H9 (cell line): Measurements from ENCODE around the gene SUPT20HL1. TPM values are rescaled to one million over a fixed set of nuclear protein-coding genes. Genes with fewer than 3 reads are reported as not detected.

ENCODE experiments used
- DNase-seq: peaks from one replicate; pipeline ENCODE4 v3.0.0-alpha.2; 2017
- H2AFZ ChIP-seq: one replicate; pipeline ENCODE4 v1.6.1; 2013; ENCODE audit warnings: mild to moderate bottlenecking, low read length, control low read depth, moderate library complexity
- H2AK5ac ChIP-seq: 2 replicates; pipeline ENCODE4 v1.6.1; 2013; ENCODE audit warnings: low read length, control low read depth, mixed read lengths; ENCODE audit not compliant: insufficient read length
- H2BK120ac ChIP-seq: one replicate; pipeline ENCODE4 v1.6.1; 2013; ENCODE audit warnings: low read depth, mild to moderate bottlenecking, low read length, control low read depth, inconsistent platforms; ENCODE audit not compliant: poor library complexity, severe bottlenecking
- H2BK12ac ChIP-seq: 2 replicates; pipeline ENCODE4 v1.6.1; 2013; ENCODE audit warnings: low read length, control low read depth, mixed read lengths, low read depth; ENCODE audit not compliant: insufficient read length
- H2BK15ac ChIP-seq: 2 replicates; pipeline ENCODE4 v1.6.1; 2013; ENCODE audit warnings: low read depth, low read length, control low read depth
- H2BK20ac ChIP-seq: one replicate; pipeline ENCODE4 v1.6.1; 2013; ENCODE audit warnings: low read depth, mild to moderate bottlenecking, low read length, control low read depth, inconsistent platforms; ENCODE audit not compliant: poor library complexity, severe bottlenecking
- H2BK5ac ChIP-seq: 2 replicates; pipeline ENCODE4 v1.6.1; 2013; ENCODE audit warnings: low read length, control low read depth, mixed read lengths; ENCODE audit not compliant: insufficient read length
- H3K14ac ChIP-seq: 2 replicates; pipeline ENCODE4 v1.6.1; 2013; ENCODE audit warnings: low read length, control low read depth; ENCODE audit not compliant: insufficient read depth
- H3K18ac ChIP-seq: 2 replicates; pipeline ENCODE4 v1.6.1; 2013; ENCODE audit warnings: low read depth, mild to moderate bottlenecking, mixed read lengths, low read length, control low read depth; ENCODE audit not compliant: insufficient read length
- H3K23ac ChIP-seq: 2 replicates; pipeline ENCODE4 v1.6.1; 2013; ENCODE audit warnings: low read length, control low read depth, mixed read lengths, low read depth; ENCODE audit not compliant: insufficient read length
- H3K23me2 ChIP-seq: 2 replicates; pipeline ENCODE4 v1.6.1; 2013; ENCODE audit warnings: low read depth, mild to moderate bottlenecking, mixed read lengths, low read length, control low read depth; ENCODE audit not compliant: insufficient read length, poor library complexity, severe bottlenecking
- H3K27ac ChIP-seq: 2 replicates; pipeline ENCODE4 v1.5.1; 2013; ENCODE audit warnings: low read length, control low read depth, mixed read lengths, low read depth; ENCODE audit not compliant: insufficient read length
- H3K27me3 ChIP-seq: 2 replicates; pipeline ENCODE4 v1.6.1; 2013; ENCODE audit warnings: low read length, control low read depth, inconsistent platforms; ENCODE audit not compliant: insufficient read depth
- H3K4ac ChIP-seq: 2 replicates; pipeline ENCODE4 v1.6.1; 2013; ENCODE audit warnings: low read depth, mild to moderate bottlenecking, control low read depth, inconsistent platforms, low read length, moderate library complexity
- H3K4me1 ChIP-seq: 2 replicates; pipeline ENCODE4 v1.6.1; 2013; ENCODE audit warnings: low read length, control low read depth, inconsistent platforms; ENCODE audit not compliant: insufficient read depth
- H3K4me2 ChIP-seq: 2 replicates; pipeline ENCODE4 v1.6.1; 2013; ENCODE audit warnings: low read length, control low read depth, mixed read lengths; ENCODE audit not compliant: insufficient read length, insufficient read depth
- H3K56ac ChIP-seq: 2 replicates; pipeline ENCODE4 v1.6.1; 2013; ENCODE audit warnings: low read depth, mild to moderate bottlenecking, mixed read lengths, low read length, control low read depth; ENCODE audit not compliant: insufficient read length
- H3K79me1 ChIP-seq: 2 replicates; pipeline ENCODE4 v1.6.1; 2013; ENCODE audit warnings: low read depth, mild to moderate bottlenecking, moderate library complexity, low read length, control low read depth, inconsistent platforms; ENCODE audit not compliant: insufficient read depth, poor library complexity, severe bottlenecking
- H3K79me2 ChIP-seq: 2 replicates; pipeline ENCODE4 v1.6.1; 2013; ENCODE audit warnings: low read length, control low read depth, inconsistent platforms; ENCODE audit not compliant: insufficient read depth
- H3K9ac ChIP-seq: 2 replicates; pipeline ENCODE4 v1.6.1; 2013; ENCODE audit warnings: low read length, control low read depth, mixed read lengths; ENCODE audit not compliant: insufficient read length; ENCODE audit errors: extremely low read depth
- H3K9me3 ChIP-seq: one replicate; pipeline ENCODE4 v1.6.1; 2013; ENCODE audit warnings: low read depth, low read length, inconsistent platforms; ENCODE audit not compliant: control insufficient read depth
- H3T11ph ChIP-seq: one replicate; pipeline ENCODE4 v1.6.1; 2013; ENCODE audit warnings: mild to moderate bottlenecking, low read length, control low read depth, inconsistent platforms
- H4K20me1 ChIP-seq: one replicate; pipeline ENCODE4 v1.6.1; 2013; ENCODE audit not compliant: control insufficient read depth, insufficient read length, insufficient read depth
- H4K5ac ChIP-seq: 2 replicates; pipeline ENCODE4 v1.6.1; 2013; ENCODE audit warnings: low read depth, mild to moderate bottlenecking, mixed read lengths, low read length, control low read depth; ENCODE audit not compliant: insufficient read length
- H4K8ac ChIP-seq: replicated peaks from 2 replicates; pipeline ENCODE4 v1.6.1; 2013; ENCODE audit warnings: low read length, control low read depth, mixed read lengths, low read depth; ENCODE audit not compliant: insufficient read length
- H4K91ac ChIP-seq: 2 replicates; pipeline ENCODE4 v1.6.1; 2013; ENCODE audit warnings: low read depth, mild to moderate bottlenecking, moderate library complexity, mixed read lengths, low read length, control low read depth; ENCODE audit not compliant: insufficient read length
- H3K27ac Mint-ChIP-seq, 3 experiments: 2 replicates in 2 of 3; 3 replicates in 1 of 3; pipeline ENCODE4 v1.8.0; 2020 to 2021; ENCODE audit warnings: mixed read lengths in 3 of 3, mild to moderate bottlenecking in 1 of 3, moderate library complexity in 1 of 3
- H3K27me3 Mint-ChIP-seq: 2 replicates; pipeline ENCODE4 v1.8.0; 2021; ENCODE audit warnings: low read depth, mild to moderate bottlenecking, moderate library complexity, mixed read lengths
- H3K36me3 Mint-ChIP-seq, 3 experiments: 2 replicates in 2 of 3; 3 replicates in 1 of 3; pipeline ENCODE4 v1.8.0; 2020 to 2021; ENCODE audit warnings: low read depth in 3 of 3, mixed read lengths in 3 of 3; ENCODE audit not compliant: insufficient read depth in 1 of 3
- H3K4me1 Mint-ChIP-seq, 2 experiments: 2 replicates each; pipeline ENCODE4 v1.8.0; 2020; ENCODE audit warnings: mixed read lengths in 2 of 2
- H3K4me3 Mint-ChIP-seq, 2 experiments: 2 replicates in 1 of 2; 3 replicates in 1 of 2; pipeline ENCODE4 v1.8.0; 2020 to 2021; ENCODE audit warnings: mild to moderate bottlenecking in 2 of 2, mixed read lengths in 2 of 2, moderate library complexity in 1 of 2
- H3K9me3 Mint-ChIP-seq, 2 experiments: 2 replicates in 1 of 2; 3 replicates in 1 of 2; pipeline ENCODE4 v1.8.0; 2020; ENCODE audit warnings: mild to moderate bottlenecking in 2 of 2, mixed read lengths in 2 of 2, moderate library complexity in 1 of 2
- WGBS: extraction: QIAGEN DNeasy Blood & Tissue Kit; methylation state at CpG from one replicate; pipeline ENCODE4 v1.1.7; 2013; ENCODE audit warnings: missing lambda C conversion rate, low lambda C conversion rate, mixed read lengths; ENCODE audit not compliant: insufficient read length; ENCODE audit errors: extremely low coverage; 5-methylcytosine and 5-hydroxymethylcytosine counted together
- total RNA-seq: library from RNA; stranded (reverse); gene quantifications from 2 replicates; pipeline ENCODE4 v1.2.1, GENCODE V29; 2021
- TF ChIP-seq, protein P1 (sequence below): fragments of 200-600 bp; sonication (generic); conservative IDR thresholded peaks from 3 replicates; pipeline ENCODE4 v1.8.0; 2021; ENCODE audit warnings: antibody characterized with exemption, mild to moderate bottlenecking

Gene SUPT20HL1
- total RNA-seq, 1 experiment from 2014 or later = not detected

DNA sequence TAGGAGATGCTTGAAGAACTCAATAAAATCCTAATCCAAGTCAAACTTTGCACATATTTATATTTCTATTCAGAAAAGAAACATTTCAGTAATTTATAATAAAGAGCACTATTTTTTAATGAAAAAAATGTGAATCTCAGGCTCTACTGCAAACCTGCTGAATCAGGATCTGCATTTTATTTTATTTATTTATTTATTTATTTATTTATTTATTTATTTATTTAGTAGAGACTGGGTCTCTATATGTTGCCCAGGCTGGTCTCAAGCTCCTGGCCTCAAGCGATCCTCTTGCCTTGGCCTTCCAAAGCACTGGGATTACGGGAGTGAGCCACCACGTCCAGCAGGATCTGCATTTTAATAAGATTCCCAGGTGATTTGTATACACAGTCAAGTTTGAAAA, 16.0 kb downstream of the SUPT20HL1 start:
- Histone ChIP-seq H4K8ac (no peak overlapping the region), H3K4me2 (no peak overlapping the region), H4K5ac (no peak overlapping the region), H3K18ac (no peak overlapping the region), H2AFZ (no peak overlapping the region), H3K27ac (no peak overlapping the region), H2BK20ac (no peak overlapping the region), H3K4ac (no peak overlapping the region), H2BK12ac (no peak overlapping the region), H3K4me1 (peaks cover 18% of the 10 kb centered on the region; the same call in 1 of the 2 replicates), H4K91ac (no peak overlapping the region), H2AK5ac (no peak overlapping the region), H3K23me2 (peaks cover 9% of the 10 kb centered on the region), H3K9ac (no peak overlapping the region), H4K20me1 (no peaks in the 10 kb centered on the region), H3T11ph (no peak overlapping the region), H3K14ac (no peak overlapping the region), H3K79me1 (no peaks in the 10 kb centered on the region), H3K23ac (no peak overlapping the region), H3K79me2 (no peaks in the 10 kb centered on the region), H3K9me3 (no peaks in the 10 kb centered on the region), H3K27me3 (no peaks in the 10 kb centered on the region; the same call in 1 of the 2 replicates), H2BK120ac (no peak overlapping the region), H3K56ac (no peak overlapping the region), H2BK15ac (no peak overlapping the region), H2BK5ac (no peak overlapping the region)
- H3K27ac Mint-ChIP-seq = peak overlapping the region in 1 of 3 experiments; percentile 94; a peak in 2 of 7 replicates
- peaks cover 0 to 6% (median 0%) of the 10 kb centered on the region in 3 experiments; a peak in 3 of 7 replicates for H3K36me3 Mint-ChIP-seq
- DNase-seq = no peak
- no peak overlapping the region for H3K4me3 Mint-ChIP-seq
- TF ChIP-seq, protein P1, sequence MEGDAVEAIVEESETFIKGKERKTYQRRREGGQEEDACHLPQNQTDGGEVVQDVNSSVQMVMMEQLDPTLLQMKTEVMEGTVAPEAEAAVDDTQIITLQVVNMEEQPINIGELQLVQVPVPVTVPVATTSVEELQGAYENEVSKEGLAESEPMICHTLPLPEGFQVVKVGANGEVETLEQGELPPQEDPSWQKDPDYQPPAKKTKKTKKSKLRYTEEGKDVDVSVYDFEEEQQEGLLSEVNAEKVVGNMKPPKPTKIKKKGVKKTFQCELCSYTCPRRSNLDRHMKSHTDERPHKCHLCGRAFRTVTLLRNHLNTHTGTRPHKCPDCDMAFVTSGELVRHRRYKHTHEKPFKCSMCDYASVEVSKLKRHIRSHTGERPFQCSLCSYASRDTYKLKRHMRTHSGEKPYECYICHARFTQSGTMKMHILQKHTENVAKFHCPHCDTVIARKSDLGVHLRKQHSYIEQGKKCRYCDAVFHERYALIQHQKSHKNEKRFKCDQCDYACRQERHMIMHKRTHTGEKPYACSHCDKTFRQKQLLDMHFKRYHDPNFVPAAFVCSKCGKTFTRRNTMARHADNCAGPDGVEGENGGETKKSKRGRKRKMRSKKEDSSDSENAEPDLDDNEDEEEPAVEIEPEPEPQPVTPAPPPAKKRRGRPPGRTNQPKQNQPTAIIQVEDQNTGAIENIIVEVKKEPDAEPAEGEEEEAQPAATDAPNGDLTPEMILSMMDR = no peak
- H3K9me3 Mint-ChIP-seq = peaks cover 0 to 4% of the 10 kb centered on the region in 2 experiments; a peak in 4 of 5 replicates
- H3K27me3 Mint-ChIP-seq = peaks cover 27% of the 10 kb centered on the region
- H3K4me1 Mint-ChIP-seq = peaks cover 69 to 76% of the 10 kb centered on the region in 2 experiments
- WGBS = no CpG with 5 or more reads among the region's 3 CpGs
